ENCODE measurements around the gene KIF4B. TPM values are rescaled to one million over a fixed set of nuclear protein-coding genes. Genes with fewer than 3 reads are reported as not detected.

Gene KIF4B
- polyA plus RNA-seq, 1 donor from 2014 or later, result not detected

GRCh38 chr5:155052532-155052931 lies 39.0 kb downstream of the KIF4B start:
- H3K79me2 ChIP-seq (replicated peaks; ENCODE audit: insufficient read depth, low read length), result no peaks in the 10 kb centered on the region
- no peaks in the 10 kb centered on the region for H3K9me2 ChIP-seq (ENCODE audit: insufficient read depth, low read length)
- no peak for TF ChIP-seq RAD21 (conservative IDR thresholded peaks at IDR 0.05)
- TF ChIP-seq REST (IDR thresholded peaks at IDR 0.05; ENCODE audit: borderline replicate concordance), result no peak
- TF ChIP-seq EZH2 (IDR thresholded peaks at IDR 0.05; ENCODE audit: borderline replicate concordance, insufficient read depth, low read length, poor library complexity, severe bottlenecking), result no peak
- no peak for TF ChIP-seq CTCF (IDR thresholded peaks at IDR 0.05; ENCODE audit: poor library complexity, severe bottlenecking)
- TF ChIP-seq MXI1 (conservative IDR thresholded peaks at IDR 0.05; ENCODE audit: poor library complexity, severe bottlenecking), result no peak
- TF ChIP-seq EP300 (conservative IDR thresholded peaks at IDR 0.05; ENCODE audit: poor library complexity, severe bottlenecking), result no peak
- TF ChIP-seq SMC3 (conservative IDR thresholded peaks at IDR 0.05; ENCODE audit: poor library complexity), result no peak
- TF ChIP-seq POLR2AphosphoS5 (IDR thresholded peaks at IDR 0.05), result no peak
- H3K9ac ChIP-seq (ENCODE audit: low read length), result no peak overlapping the region
- H3K4me3 ChIP-seq (ENCODE audit: low read length), result no peak overlapping the region
- no peak overlapping the region for H3K4me2 ChIP-seq (ENCODE audit: low read length)
- H3F3A ChIP-seq (ENCODE audit: insufficient read depth, low read length, poor library complexity, severe bottlenecking), result no peaks in the 10 kb centered on the region
- no peaks in the 10 kb centered on the region for H3K27me3 ChIP-seq (ENCODE audit: insufficient read depth, low read depth, low read length)
- H3K36me3 ChIP-seq (ENCODE audit: insufficient read depth, low read length), result no peaks in the 10 kb centered on the region
- no peaks in the 10 kb centered on the region for H4K20me1 ChIP-seq (ENCODE audit: insufficient read depth)
- no peaks in the 10 kb centered on the region for H3K9me3 ChIP-seq (ENCODE audit: low read length)
- H3K27ac ChIP-seq (ENCODE audit: low read length), result no peak overlapping the region
- H2AFZ ChIP-seq (ENCODE audit: low read depth, low read length), result no peak overlapping the region

- H3K27ac ChIP-seq (ENCODE audit: low read length), result no peak overlapping the region
- no peaks in the 10 kb centered on the region for H3K27me3 ChIP-seq (ENCODE audit: insufficient read depth, low read depth, low read length)
- no peak overlapping the region for H3K4me2 ChIP-seq (ENCODE audit: low read length)
- no peaks in the 10 kb centered on the region for H3K9me3 ChIP-seq (ENCODE audit: low read length)
- no peak overlapping the region for H2AFZ ChIP-seq (ENCODE audit: low read depth, low read length)
- no peaks in the 10 kb centered on the region for H3K79me2 ChIP-seq (replicated peaks; ENCODE audit: insufficient read depth, low read length)
- H3F3A ChIP-seq (ENCODE audit: insufficient read depth, low read length, poor library complexity, severe bottlenecking), result no peaks in the 10 kb centered on the region
- H3K4me3 ChIP-seq (ENCODE audit: low read length), result no peak overlapping the region
- no peaks in the 10 kb centered on the region for H4K20me1 ChIP-seq (ENCODE audit: insufficient read depth)
- H3K9me2 ChIP-seq (ENCODE audit: insufficient read depth, low read length), result no peaks in the 10 kb centered on the region
- TF ChIP-seq SMC3 (conservative IDR thresholded peaks at IDR 0.05; ENCODE audit: poor library complexity) (no peak), EZH2 (IDR thresholded peaks at IDR 0.05; ENCODE audit: borderline replicate concordance, insufficient read depth, low read length, poor library complexity, severe bottlenecking) (no peak), TAF1 (IDR thresholded peaks at IDR 0.05; ENCODE audit: low read depth) (no peak), REST (IDR thresholded peaks at IDR 0.05; ENCODE audit: borderline replicate concordance) (no peak), MXI1 (conservative IDR thresholded peaks at IDR 0.05; ENCODE audit: poor library complexity, severe bottlenecking) (no peak), POLR2AphosphoS5 (IDR thresholded peaks at IDR 0.05) (no peak), EP300 (conservative IDR thresholded peaks at IDR 0.05; ENCODE audit: poor library complexity, severe bottlenecking) (no peak), CTCF (IDR thresholded peaks at IDR 0.05; ENCODE audit: poor library complexity, severe bottlenecking) (no peak), RAD21 (conservative IDR thresholded peaks at IDR 0.05) (no peak)
- no peaks in the 10 kb centered on the region for H3K36me3 ChIP-seq (ENCODE audit: insufficient read depth, low read length)
- H3K9ac ChIP-seq (ENCODE audit: low read length), result no peak overlapping the region
Measured at GRCh38 chr5:155053501-155053900, 39.9 kb downstream of the KIF4B start.
